ENCODE results near the gene KCNQ1OT1. TPM values are rescaled to one million over a fixed set of nuclear protein-coding genes. Genes with fewer than 3 reads are reported as not detected.

The KCNQ1OT1 gene
- polyA plus RNA-seq, 1 of the 3 experiments (the other 2 are of a cell fraction) = 0.03 TPM

GRCh38 chr11:2694495-2694894 is 5.3 kb downstream of the KCNQ1OT1 start:
- Histone ChIP-seq H3K4me1 (ENCODE audit: control insufficient read depth in 1 of 2, insufficient read depth in 2 of 2, low read depth in 1 of 2, low read length in 1 of 2) (peaks cover 0 to 48% of the 10 kb centered on the region in 2 experiments; a peak in 1 of 4 replicates), H3F3A (replicated peaks; ENCODE audit: insufficient read depth) (no peaks in the 10 kb centered on the region), H3K9me3 (no peaks in the 10 kb centered on the region), H3K27ac (ENCODE audit: low read depth in 2 of 2, low read length in 1 of 2) (no peak overlapping the region), H3K4me2 (no peak overlapping the region), H3K9me2 (no peaks in the 10 kb centered on the region), H3K9ac (no peak overlapping the region), H4K20me1 (ENCODE audit: insufficient read depth) (peaks cover 86% of the 10 kb centered on the region), H3K27me3 (ENCODE audit: insufficient read depth) (no peaks in the 10 kb centered on the region), H3K4me3 (ENCODE audit: low read depth in 2 of 2, low read length in 1 of 2) (no peak overlapping the region), H2AFZ (ENCODE audit: low read depth) (no peak overlapping the region), H3K79me2 (ENCODE audit: insufficient read depth) (peaks cover 77% of the 10 kb centered on the region), H3K36me3 (replicated peaks in 1 of 2; ENCODE audit: control insufficient read depth in 1 of 2, insufficient read depth in 2 of 2, low read length in 1 of 2) (no peaks in the 10 kb centered on the region)
- WGBS (ENCODE audit: low lambda C conversion rate) = 74% methylated on average over 7 of the region's 7 CpGs
- DNase-seq = no peak
- TF ChIP-seq RCOR1 (IDR thresholded peaks at IDR 0.05; ENCODE audit: low read length) (no peak), RAD21 (IDR thresholded peaks at IDR 0.05; ENCODE audit: low read length) (no peak), YY1 (IDR thresholded peaks at IDR 0.05; ENCODE audit: low read depth) (no peak), SIN3A (IDR thresholded peaks at IDR 0.05; ENCODE audit: borderline replicate concordance, low read depth, low read length) (no peak), RXRA (IDR thresholded peaks at IDR 0.05; ENCODE audit: borderline replicate concordance, low read depth) (no peak), MXI1 (IDR thresholded peaks at IDR 0.05; ENCODE audit: low read depth, low read length) (no peak), TEAD4 (IDR thresholded peaks at IDR 0.05; ENCODE audit: borderline replicate concordance, insufficient read depth) (no peak), CTCF (IDR thresholded peaks at IDR 0.05) (no peak), NFIC (IDR thresholded peaks at IDR 0.05; ENCODE audit: borderline replicate concordance) (no peak)
- CTCF ChIA-PET = interaction anchor here (0.6 to 3.5 kb wide), 4 partner anchors 22 to 383 kb away, joined by 3 to 19 read pairs (median 4); no protein-coding TSS in a partner anchor
- POLR2A ChIA-PET = no interaction called here

GRCh38 chr11:2693271-2694261 is 6.2 kb downstream of the KCNQ1OT1 start:
- no peak overlapping the region for H2AFZ ChIP-seq (ENCODE audit: low read depth)
- 65% methylated on average over 9 of the region's 18 CpGs for WGBS (ENCODE audit: low lambda C conversion rate)
- DNase-seq = no peak
- no peaks in the 10 kb centered on the region for H3K36me3 ChIP-seq (replicated peaks in 1 of 2; ENCODE audit: control insufficient read depth in 1 of 2, insufficient read depth in 2 of 2, low read length in 1 of 2)
- TF ChIP-seq RCOR1 (IDR thresholded peaks at IDR 0.05; ENCODE audit: low read length) (no peak), RFX5 (IDR thresholded peaks at IDR 0.05; ENCODE audit: low read length) (no peak), ZBTB33 (IDR thresholded peaks at IDR 0.05; ENCODE audit: borderline replicate concordance, low read depth) (no peak), EP300 (IDR thresholded peaks at IDR 0.05; ENCODE audit: borderline replicate concordance in 1 of 2, low read depth in 1 of 2, low read length in 1 of 2) (no peak)
- H3K27ac ChIP-seq (ENCODE audit: low read depth in 2 of 2, low read length in 1 of 2) = no peak overlapping the region; a peak in 1 of 4 replicates
- H3K4me2 ChIP-seq = no peak overlapping the region
- ChIA-PET CTCF (interaction anchor here (1.4 to 3.5 kb wide), 7 partner anchors 10 to 193 kb away, joined by 3 to 19 read pairs (median 6); partner anchors contain the start of gene CDKN1C), POLR2A (no interaction called here)
- H4K20me1 ChIP-seq (ENCODE audit: insufficient read depth) = peaks cover 91% of the 10 kb centered on the region
- H3K79me2 ChIP-seq (ENCODE audit: insufficient read depth) = peaks cover 70% of the 10 kb centered on the region
- peaks cover 0 to 54% of the 10 kb centered on the region in 2 experiments; a peak in 1 of 4 replicates for H3K4me1 ChIP-seq (ENCODE audit: control insufficient read depth in 1 of 2, insufficient read depth in 2 of 2, low read depth in 1 of 2, low read length in 1 of 2)
- H3K9ac ChIP-seq = no peak overlapping the region
- no peaks in the 10 kb centered on the region for H3K9me3 ChIP-seq
- H3K9me2 ChIP-seq = no peaks in the 10 kb centered on the region
- no peak overlapping the region for H3K4me3 ChIP-seq (ENCODE audit: low read depth in 2 of 2, low read length in 1 of 2)
- no peaks in the 10 kb centered on the region for H3F3A ChIP-seq (replicated peaks; ENCODE audit: insufficient read depth)
- no peaks in the 10 kb centered on the region for H3K27me3 ChIP-seq (ENCODE audit: insufficient read depth)

Measured in SK-N-SH (cell line).